Neural cell (in vitro differentiated cells): ENCODE data around the gene SLC4A3.

Source experiments
- CTCF ChIP-seq: fragments of 450-650 bp; IDR thresholded peaks from 2 replicates; pipeline ENCODE4 v1.5.1; 2014; ENCODE audit warnings: antibody characterized with exemption, mild to moderate bottlenecking, moderate library complexity; ENCODE audit not compliant: poor library complexity, severe bottlenecking
- SMC3 ChIP-seq: fragments of 450-650 bp; conservative IDR thresholded peaks from 2 replicates; pipeline ENCODE4 v1.6.1; 2014; ENCODE audit warnings: antibody characterized with exemption, mild to moderate bottlenecking, moderate library complexity; ENCODE audit not compliant: poor library complexity

- TF ChIP-seq CTCF (no peak), SMC3 (no peak)
Observed at GRCh38 chr2:219634951-219635751, 7.7 kb downstream of the SLC4A3 start.
